HG03045 (cell line): ENCODE measurements around the gene GLIS1.

Experiments
- ATAC-seq: cut with Tn5 transposase; IDR thresholded peaks from one replicate; pipeline ENCODE4 v1.9.1; 2021; ENCODE audit warnings: mild to moderate bottlenecking, moderate library complexity; ENCODE audit not compliant: unreplicated experiment

GLIS1 gene

DNA sequence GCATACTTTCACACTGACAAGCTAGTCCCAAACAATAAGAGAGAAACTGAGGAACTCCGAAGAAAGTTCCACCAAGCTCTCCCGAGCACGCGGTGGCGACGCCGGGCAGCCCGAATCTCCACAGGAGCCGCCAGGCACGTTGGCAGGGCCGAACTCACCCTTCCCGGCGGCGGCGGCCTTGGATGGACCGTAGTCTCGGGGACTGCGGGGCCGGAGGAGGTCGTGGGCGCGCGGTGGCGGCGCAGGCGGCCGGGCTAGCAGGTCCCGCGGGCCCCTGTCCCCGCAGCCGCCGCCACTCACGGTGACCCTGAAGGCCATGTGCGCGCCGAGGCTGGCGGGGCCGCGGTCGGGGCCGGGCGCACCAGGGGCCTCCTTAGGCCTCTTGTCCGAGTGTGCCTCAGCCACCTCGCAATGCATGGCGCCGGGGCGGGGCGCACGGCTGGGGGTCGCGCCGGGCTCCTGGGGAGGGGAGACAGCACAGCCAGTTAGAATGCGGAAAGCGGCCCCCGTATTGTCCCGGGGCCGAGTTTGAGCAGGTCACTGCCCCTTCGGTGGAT is 1.2 kb downstream of the GLIS1 start:
- no peak for ATAC-seq

DNA sequence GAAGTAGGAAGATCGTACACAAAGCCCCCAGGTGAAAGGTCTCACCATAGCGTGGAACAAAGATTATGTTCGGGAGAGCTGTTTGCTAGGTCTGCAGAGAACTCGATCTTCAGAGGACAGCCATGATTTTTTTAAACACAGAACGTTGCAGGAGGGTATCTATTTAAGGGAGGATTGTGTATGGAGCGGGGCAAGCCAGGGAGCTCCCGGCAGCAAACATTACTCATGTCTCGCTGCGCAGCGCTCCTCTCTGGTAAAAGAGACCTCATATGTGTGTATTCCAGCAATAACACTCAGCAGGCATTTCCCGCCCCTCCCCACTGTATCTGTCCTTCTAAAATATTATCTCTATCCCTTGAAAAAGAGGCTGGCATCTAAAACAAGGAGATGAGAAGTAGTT is 2.7 kb downstream of the GLIS1 start:
- ATAC-seq = no peak

DNA sequence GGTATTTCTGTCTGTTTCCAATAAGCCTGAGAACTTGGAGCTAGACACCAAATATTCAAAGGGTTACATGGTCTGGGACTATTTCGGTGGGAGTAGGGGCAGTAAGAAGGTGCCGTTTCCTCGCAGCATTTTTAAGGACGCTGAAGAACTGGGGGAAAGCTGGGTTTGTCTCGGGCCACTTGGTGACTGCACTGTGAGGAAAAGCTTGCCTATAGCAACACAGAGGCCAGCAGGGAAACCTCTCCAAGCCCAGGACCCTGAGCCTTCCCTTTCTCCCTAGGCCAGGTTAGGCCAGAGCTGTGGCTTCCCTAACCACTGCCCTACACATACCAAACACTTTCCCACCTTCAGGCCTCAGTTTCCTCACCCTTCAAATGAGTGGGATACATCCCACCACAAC is 3.3 kb downstream of the GLIS1 start:
- no peak for ATAC-seq

DNA sequence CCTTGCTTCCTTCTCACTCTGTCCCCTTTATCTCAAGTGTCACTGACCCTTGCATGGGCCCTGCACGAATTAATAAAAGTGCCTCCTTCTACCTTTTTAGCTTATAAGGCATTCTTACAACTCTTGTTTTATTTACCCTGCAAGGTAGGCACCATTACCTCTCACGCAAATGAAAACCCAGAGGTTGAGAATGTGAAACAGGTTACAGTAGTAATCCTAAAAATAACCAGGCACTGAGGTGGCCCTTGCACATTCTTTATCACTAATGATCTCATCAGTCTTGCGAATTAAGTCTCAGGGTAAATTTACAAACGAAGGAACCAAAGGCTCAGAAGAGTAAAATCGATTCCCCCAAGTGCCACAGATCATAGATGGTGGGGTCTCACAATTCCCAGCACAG is 3.7 kb downstream of the GLIS1 start:
- ATAC-seq = no peak

DNA sequence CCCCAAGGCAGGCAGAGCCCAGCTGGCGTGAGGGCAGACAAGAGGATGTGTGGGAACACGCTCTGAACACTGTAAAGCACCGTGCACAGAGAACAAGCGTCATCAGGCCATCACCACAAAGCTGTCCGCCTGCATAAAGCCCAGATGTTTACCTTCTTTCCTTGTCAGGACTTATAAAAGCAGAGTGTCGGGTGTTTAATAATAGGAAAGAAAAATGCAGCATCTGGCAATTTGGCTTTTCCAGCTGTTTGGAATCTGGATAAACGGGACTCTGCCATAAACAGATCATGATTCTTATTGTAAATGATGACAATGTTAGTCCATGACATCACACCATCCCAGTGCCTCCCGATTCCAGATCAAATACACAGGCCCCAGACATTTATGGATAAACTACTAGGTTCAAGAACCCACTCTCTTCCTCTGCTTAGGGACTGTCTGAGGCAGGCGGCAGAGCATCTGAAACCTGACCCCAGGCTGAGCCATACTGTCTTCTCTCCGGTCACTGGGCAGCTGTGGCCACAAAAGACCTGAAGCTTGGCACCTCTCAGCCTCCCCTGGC is 4.2 kb downstream of the GLIS1 start:
- no peak for ATAC-seq

DNA sequence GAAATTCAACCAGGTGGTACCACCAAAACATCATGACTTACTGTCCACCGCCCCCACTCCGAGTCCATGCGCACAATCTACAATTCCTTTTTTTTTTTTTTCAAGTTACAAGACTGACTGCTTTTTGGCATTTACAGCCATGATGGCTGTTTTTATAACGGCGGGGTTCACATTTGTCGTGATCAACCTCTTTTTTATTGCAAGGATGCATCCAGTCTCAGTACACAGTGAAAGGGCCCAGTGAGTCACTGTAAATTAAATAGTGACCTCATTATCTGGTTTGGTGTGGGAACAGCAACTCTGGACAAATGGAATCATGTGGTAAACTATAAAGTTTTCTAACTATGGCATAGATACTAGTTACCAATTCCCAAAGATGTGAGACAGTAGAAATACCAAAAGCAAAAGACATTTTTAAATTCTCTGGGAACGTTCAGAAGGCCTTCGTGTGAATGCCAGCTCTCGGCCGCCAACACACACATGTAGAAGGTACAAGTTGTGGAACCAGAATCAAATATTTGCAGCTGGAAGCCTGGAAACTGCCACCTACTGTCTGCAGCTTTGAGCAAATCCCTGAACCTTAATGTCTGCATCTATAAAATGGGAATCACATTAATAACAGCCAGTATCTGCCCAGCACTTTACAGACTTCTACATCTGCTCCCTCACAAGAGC is 4.9 kb downstream of the GLIS1 start:
- ATAC-seq = no peak

DNA sequence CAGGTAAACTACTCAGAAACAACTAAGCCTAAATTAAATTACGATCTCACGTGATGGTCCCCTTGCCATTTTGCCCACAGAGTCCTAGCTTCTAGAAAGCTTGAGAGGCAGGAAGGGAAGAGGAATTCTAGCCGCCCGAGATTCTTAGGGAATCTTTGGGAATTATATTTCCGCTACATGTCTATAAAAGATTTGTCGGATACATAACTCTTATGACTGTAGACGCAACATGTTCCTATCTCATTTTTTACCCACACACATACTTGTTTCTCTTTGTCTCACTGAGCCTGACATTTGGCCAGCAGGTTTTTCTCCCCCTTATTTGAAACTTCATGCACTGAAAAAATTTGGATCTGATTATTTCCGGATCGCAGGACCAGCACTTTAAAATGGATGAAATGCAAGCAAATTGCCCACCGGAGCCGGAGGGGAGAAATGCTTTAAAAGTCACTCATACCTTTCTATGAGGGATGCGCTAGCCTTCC is 5.5 kb downstream of the GLIS1 start:
- ATAC-seq = no peak

DNA sequence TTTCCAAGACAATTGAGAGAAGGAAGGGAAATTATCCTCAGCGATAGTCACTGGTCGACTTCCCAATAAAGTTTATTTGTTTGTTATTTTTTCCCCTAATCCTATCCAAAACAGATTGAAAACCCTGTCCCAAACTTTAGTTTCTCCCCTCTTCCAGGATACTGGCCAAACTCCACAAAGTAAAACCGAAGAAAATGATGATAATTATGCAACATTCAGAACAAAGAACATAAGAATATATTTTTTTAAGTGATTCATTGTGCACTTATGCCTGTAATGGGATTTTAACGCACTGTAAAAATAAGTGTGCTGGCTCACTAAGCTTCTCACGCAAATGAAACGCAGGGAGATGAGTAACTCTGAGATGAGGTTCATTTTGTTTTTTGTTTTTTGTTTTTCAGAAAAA is 6.0 kb downstream of the GLIS1 start:
- no peak for ATAC-seq

DNA sequence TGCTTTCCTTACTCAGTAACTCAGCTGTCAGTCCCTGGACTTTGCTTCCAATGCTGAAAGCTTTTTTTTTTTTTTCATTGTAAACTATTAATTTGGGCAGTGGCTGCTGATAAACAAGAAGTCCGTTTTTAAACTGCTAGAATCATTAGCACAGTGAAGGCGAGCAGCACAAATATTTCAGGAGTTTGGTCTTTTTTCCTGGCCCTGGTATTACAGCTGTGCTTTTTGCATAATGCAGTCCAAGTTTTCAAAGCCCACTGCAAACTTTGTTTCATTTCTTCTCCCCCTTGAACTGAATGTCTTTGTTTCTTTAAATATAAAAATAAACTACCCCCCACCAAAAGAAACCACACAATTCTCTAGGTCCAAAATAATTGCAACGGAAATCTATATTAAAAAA is 6.6 kb downstream of the GLIS1 start:
- ATAC-seq = no peak

DNA sequence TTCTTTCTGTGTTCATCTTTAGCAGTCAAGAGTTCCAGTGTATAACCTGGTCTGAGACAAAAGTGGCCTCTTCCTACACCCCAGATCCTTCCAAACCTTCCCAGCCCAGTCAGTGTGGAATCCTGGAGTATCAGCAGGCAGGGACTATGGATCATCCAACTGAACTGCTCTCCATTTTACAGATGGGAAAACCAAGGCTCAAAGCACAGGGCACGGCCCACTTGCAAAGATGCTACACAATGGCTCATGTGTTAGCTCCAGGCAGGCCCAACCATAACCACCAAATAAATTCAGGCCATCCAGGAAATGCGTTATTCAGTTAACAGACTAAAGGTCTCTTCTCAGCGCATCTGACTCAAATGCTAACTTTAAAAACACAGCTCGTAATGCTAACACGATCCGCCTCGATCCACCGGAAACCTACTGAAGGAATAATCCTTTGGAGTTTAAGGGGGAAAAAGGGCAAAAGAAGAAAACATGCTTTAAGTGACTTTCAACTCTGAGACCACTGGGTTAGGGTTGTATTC is 7.1 kb downstream of the GLIS1 start:
- no peak for ATAC-seq

DNA sequence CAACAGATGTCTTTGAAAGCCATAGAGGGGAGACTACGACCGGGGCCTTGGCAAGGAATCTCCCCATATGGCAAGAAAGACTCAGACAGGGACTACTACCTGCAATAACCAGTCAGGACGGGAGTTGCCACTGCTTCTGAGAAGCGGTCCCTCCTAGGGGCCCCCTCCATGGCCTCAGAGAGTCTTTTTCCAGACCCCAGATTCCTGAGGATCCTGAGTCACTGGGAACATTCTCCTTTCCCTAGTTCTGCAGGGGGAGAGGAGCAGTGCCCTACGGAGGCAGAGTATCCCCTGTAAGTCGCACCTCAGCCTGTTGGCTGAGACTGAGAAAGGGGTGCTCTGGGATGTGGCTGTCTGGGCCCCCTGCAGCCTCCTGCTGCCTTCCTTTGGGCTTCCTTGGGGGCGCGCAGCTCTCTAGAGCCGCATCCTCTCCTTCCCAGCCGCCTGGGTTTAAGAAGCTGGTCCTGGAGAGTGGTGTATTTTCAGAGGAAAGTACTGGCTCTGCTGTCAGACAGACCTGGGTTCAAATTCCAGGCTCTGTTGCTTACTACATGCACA is 7.8 kb downstream of the GLIS1 start:
- no peak for ATAC-seq

DNA sequence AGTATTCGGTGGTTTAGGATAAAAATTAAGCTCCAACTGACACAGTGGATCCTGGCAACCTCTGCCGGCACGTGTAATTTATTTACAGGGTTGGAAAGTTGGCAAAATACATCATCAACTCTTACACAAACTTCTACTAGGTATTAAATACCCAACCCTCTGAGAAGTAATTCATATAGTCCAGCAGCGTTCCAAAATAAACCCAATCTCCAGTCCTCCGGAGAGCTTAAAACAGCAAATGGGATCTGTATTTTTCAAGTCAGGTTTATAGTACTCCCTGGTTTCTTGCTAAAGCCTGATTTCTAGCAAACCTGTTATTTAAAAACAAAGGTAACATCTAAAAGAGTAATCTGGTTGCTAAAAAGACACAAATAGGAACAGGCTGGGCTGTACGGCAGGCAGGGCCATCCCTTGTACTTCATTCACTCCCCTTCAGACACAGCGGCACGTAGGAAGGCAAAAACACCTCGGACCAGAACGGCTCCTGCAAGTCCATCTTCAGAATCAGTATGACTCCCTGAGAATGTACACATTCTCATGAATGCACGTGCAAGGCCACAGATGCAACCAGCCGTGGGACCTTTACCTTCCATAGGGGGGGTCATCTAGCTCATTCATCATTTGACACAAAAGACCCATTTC is 8.6 kb downstream of the GLIS1 start:
- ATAC-seq = no peak

DNA sequence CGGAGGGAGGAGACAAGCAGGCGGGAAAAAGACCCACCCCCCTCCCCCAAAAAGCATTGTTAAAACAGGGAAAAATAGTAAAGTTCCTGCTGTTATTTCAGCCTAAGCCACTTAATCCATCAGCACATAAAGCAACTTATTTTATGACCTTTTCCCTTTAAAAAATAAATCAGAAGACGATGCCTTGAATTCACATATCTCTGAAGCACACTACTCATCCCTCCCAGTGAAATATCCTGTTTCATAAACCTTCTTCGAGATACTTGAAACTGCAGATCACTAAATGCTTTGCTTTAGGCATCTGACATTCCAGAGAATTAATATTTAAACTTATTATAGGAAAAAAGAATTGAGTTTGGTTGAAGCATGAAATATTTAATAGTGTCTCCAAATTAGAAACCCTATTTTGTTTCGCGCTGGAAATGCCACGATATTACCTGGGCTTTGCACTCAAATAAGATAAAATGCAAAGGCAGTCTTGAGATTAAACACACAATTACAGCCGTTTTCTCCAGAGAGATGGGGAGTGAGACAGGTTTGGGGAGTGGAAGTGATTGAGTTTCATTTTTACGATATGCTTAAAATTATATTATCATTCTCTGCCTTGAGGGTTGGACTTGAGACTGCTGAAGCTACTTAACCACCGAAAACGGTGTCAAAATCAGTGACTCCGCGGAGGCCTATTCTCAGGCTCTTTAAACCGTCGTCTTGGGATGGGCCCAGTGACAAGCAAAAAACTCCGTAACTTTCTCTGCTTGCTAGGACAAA is 9.3 kb downstream of the GLIS1 start:
- no peak for ATAC-seq

DNA sequence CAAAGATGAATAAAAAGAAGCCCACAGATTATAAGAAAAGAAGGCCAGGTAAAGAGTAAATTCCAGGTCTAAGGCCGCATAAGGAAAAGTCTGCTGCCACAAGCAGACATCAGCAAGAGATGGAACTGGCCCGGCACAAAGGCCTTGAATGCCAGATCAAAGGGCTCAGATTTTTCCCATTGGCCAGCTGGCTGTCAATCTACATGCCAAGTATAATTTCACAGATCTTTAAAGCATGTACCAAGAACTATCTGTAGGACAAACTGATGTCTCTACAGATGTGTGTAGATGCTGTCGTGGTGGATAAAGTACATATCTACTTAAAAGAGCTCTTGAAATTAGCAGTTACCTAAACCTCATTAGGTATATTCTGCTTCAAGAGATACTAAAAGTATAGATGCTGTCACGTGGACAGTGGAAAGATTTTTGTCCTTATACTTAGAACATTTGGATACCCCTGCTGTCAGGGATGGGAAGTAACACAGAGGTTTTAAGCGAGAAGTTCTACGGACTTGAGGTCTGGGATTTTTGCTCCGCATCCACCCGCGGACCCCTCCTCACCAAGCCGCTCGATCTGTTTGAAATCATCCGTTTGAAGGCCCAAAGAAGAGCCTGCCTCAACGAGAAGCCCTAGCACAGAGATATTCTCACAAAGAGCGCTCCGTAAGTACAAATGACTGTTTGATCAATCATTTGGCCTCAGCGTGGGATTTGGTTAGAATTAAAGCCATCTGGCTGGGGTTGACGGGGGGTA is 10.1 kb downstream of the GLIS1 start:
- ATAC-seq = no peak

DNA sequence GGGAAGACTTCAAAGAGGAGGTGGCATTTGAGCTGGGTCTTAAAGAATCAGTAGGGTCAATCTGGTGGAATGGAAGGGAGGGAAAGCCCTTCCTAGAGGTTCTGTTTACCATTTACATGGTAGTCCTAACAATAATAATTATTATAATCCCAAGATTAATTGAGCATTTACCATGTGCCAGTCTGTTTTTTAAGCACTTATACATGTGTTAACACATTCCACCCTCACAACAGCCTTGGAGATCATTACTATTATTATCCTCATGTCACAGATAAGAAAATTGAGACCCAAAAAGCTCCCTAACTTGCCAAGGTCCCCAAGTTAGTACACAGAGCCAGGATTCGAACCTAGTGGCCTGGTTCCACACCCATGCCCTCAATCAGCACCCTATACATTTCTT is 10.8 kb downstream of the GLIS1 start:
- no peak for ATAC-seq

DNA sequence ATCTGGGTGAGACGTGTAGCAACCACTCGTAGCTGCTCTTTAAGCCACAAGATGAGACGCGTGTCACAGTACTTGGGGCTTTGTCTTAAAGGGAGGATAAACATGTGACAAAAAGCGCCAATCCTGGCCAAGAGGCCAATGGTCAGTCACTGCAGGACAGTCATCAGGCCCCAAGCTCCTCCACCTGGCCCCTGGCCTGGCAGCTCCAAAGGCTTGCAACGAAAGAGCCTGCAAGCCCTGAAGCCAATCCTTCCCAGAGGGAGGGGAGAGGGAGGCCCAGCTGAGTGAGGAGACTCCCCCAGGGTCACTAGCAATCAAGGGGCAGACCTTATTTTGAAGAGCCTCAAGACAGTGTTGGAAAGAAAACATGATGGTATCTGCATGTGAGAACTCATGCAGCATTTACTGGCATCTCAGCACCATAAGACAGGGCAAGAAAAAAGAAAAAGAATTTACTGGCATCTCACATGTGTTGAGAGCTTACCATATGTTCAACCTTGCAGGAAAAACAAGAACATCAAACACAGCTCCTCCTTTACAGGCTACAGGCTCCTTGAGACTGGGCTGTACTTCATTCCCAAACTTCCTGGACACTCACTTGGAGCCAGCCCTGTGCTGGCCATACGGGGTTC is 11.4 kb downstream of the GLIS1 start:
- no peak for ATAC-seq

DNA sequence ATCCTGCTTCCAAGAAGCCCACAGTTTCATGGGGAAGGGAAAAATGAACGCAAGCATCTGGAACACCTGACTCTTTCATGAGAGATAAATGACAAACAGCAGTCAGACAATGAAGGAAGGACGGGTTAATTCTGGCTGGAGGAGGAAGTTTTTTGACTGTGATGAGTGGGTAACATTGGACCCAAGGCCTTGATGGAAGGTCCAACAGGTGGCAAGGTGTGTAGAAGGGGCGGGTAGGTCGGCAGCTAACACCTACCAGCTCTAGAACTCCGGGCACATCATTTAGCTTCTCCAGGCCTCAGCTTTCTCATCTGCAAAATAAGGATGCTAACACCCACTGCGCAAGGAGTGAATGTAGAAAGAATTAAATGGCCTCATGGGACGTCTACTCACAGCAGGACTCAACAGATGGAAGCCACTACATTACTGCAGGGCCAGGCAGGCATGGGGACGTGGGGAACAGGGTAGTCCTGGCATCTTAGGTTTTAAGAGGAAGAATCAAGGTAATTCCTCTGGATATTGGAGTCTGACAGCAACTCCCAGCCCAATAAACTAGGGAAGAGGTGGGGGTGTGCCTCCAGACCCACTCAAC is 12.9 kb downstream of the GLIS1 start:
- ATAC-seq = no peak

DNA sequence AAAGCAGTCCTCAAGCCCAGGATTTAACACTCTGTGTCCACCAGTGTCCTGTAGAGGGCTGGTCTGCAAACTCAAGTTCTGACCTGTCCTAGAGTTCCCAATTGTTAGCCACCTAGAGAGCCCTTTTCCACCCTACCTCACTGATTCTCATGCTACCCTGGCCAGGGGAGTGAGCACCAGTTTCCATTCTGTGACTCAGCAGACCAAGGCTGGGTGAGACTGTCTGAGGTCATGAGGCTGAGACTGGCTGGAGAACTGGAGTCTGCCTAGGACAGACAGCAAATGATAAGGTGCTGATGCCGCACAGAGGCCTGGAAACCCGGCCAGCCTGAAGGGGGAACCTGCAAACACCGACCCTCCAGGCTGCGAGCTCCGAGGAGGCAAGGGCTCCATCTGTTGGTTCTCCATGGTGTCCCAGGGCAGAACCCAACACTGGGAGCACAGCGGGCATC is 13.7 kb downstream of the GLIS1 start:
- ATAC-seq = no peak

DNA sequence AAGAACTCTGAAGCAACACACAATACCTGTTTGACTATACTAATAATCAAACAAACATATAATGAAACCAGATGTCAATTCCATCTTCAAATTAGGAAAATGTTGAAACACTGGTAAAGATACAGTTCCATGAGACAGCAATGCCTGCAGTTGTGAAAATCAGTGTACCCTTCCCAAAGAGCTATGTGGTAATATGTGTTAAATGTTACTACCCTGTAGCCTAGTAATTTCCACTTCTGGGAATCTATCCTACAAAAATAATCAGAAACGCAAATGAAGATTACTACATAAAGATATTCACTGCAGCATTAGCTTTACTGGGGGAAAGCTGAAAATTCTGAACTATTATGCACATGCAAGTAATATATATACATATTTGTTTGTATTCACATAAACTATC is 16.9 kb downstream of the GLIS1 start:
- no peak for ATAC-seq
